Measurements from ENCODE around the gene TSPAN18.

The TSPAN18 gene

DNA sequence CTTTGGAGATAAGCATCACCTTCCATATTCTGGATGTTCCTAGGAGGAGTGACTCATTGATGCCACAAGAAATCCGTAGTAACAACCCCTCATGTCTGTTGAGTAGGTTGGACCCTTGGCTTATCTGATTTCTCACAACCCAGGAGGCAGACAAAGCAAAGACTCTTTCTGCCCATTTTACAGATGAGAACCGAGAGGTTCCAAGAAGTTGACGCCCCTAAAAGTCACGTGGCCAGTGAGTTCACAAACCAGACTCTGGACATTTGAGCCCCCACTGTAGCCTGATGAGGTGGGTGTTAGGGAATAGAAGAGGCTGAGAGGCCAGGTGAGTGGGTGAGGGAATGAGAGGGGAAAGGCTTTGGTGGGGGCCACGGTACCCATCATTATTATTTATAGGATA is 70.3 kb downstream of the TSPAN18 start:
- no peak for DNase-seq (ENCODE audit: low read depth)

DNA sequence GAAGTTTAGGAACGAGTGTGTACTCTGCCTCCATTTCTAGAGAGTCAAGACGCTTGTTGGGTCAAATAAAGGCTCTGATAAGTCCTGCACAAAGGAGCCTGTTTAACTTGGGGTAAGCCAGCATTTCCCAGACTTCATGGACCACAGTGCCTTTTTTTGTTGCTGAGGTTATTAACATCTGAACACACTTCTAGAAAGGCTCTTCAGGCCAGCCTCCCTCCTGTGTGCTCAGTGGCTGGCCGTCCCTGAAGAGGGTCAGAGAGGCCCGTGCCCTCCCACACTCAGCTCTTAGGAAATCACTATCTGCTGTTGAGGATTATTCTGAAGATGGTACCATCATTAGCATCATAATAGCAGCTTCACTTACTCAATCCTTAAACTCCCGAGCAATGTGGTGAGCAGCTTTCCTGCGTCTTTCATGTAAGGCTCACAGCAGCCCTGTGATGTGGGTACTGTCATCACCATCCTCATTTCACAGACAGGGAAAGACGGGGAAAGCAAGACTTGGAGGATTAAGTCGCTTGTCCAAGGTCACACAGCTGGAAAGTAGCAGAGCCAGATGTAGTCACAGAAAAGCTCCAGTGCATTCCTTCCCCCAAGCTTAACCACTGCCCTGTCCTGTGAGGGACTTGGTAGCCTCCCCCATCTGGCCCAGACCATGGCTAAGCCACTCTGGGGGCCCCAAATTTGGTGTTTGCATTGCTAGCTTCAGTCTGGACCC is 71.3 kb downstream of the TSPAN18 start:
- DNase-seq (ENCODE audit: low read depth): peak; percentile 79

DNA sequence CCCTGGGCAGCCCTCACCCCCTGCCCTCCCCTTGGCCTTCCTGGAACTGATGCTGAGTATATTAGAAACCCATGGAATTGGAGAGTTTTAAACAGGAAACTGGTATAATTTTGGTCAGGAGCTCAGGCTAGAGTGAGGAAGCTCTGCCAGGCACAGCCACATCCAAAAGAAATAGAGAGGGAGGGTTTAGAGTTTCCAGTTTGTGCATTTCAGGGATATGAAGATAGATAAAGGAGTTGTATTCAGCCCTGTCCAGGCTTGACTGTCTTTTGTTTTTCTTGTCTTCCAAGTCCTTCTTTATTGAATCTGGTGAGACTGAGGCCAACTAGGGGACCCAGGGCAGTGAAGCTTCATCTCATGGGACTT is 71.8 kb downstream of the TSPAN18 start:
- DNase-seq (ENCODE audit: low read depth): no peak

DNA sequence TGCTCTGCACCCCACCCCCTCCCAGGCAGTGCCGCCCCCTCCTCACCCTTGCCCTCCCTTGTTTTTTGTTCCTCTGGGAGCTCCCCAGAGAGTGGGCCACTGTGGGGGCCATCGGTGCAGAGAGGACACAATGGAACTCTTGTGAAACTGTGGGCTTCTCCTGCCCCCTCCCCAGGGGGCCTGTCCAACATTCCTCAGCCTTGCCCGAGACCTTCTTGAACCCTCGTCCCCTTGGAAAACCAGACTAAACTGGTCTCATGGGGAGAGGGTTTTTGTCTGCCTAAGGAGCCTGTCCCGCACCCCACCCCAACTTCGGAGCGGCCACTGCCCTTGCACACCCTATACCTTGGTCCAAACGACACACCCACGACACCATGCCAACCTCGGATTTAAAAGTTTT is 72.2 kb downstream of the TSPAN18 start:
- no peak for DNase-seq (ENCODE audit: low read depth)

DNA sequence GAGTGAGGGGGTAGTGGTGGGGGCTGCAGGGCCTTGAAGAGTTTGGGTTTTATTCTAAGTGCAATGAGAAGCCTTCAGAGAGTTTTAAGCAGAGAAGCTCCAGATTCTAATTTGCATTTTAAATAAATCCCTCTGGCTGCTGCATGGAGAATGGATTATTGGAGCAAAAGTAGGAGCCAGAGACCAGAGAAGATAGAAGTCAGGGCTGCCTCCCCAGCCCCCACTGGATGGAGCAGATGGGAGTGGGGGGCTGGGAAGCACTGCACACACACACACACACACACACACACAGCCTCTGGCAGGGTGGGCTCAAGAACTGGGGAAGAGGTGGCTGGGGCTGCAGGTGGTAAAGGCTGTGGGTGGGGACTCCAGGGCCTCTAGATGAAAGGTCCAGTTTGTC is 75.6 kb downstream of the TSPAN18 start:
- DNase-seq (ENCODE audit: low read depth): no peak

DNA sequence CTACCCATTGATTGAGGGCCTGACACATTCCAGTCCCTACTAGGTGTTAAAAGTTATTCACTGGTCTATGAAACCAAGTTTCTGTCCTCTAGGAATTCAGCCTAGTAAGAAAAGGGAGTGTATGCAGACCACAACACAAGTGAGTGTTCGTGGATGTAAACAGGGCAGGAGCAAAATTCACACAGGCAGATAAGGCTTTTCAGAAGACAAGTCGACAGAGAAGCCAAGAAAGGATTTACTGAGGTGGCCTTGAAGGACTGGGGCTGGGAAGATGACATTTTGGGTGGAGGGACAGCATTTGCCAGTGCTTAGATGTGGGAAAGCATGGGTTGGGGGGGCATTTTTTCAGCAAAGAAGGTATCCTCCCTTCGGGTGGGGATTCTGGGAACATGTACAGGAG is 76.2 kb downstream of the TSPAN18 start:
- no peak for DNase-seq (ENCODE audit: low read depth)

DNA sequence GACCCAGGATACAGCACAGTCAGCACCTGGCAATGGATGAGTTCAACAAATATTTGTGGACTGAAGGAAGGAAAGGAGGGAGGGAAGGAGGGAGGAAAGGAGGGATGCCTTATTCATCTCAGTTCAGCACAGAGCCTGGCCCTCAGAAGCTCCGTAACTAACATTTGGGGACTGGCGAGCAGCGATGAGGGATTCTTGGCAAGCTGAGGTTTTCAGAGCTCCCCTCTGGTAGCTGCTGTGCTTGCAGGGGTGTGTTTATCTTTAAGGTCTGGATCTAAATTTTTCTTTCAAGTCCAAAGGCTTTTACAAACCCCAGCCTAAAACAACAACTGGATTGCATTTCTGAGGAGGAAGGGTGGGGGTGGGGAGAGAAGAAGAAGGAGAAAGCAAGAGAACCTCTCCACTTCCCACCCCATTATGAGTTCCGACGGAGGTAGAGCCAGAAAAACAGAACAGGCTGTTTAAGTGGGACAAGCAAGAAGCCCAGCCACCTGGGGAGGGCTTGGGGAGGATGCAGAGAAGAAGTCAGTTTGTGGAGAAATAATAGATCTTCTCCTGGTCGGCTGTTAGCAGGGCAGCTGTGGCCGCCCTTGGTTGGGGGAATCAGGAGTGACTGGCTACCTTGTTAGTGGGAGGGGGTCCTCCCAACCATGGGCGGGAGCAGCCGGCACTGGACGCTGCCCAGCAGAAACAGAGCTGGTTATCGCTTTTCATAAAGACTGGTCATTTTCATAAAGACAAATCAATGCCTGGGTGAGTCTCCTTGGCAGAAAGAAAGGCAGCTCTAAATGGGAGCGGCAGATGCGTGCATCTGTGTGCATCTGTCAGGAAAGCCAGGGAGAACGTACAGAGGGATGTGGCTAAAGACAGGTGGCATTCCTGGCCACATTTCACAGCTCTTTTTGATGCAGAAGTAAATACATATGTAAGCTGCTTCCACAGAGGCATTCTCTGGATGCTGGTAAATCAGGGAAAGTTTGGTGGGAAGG is 78.0 kb downstream of the TSPAN18 start:
- DNase-seq (ENCODE audit: low read depth): no peak

DNA sequence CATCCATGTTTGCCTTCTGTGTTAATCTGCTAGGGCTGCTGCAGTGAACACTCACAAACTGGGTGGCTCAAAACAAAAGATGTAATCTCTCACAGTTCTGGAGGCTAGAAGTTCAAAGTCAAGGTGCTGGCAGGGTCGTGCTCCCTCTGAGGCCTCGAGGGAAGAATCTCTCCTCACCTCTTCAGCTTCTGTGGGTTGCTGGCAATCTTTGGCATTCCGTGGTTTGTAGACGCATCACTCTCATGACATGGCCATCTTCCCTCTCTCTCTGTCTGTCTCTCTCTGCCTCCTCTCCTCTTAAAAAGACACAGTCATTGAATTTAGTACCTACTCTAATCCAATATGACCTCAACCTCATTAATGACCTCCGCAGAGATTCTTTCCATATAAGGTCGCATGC is 78.8 kb downstream of the TSPAN18 start:
- DNase-seq (ENCODE audit: low read depth): no peak

DNA sequence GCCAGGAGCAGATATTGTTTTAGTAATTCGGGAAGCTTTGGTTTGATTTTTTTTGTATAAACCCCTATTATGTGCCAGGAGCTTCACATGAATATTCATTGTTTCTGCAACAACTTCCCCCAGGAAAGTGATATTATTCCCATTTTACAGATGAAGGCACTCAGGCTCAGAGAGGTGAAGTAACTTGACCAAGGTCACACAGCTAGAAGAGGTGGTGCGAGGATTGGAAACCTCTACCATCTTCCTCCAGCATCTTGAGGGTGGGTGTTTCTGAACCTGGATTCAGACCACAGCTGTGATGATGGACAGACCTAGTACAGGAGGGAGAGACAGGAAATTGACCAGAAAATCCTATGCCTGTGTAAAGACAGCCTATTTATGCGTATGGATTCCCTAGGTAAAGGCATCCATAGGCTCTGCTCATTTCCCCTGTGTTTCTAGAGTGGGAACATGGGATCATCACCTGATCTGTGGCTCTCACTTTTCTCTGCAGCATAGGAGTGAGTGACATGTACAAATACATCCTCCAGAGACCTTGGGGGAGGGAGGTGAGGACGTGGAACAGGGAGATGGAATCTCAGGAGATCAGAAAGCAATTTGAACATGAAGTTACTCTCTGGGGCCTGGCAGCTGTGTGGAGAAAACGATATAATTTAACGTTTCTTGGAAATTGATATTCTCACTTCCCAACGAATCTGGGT is 81.4 kb downstream of the TSPAN18 start:
- DNase-seq (ENCODE audit: low read depth): no peak

DNA sequence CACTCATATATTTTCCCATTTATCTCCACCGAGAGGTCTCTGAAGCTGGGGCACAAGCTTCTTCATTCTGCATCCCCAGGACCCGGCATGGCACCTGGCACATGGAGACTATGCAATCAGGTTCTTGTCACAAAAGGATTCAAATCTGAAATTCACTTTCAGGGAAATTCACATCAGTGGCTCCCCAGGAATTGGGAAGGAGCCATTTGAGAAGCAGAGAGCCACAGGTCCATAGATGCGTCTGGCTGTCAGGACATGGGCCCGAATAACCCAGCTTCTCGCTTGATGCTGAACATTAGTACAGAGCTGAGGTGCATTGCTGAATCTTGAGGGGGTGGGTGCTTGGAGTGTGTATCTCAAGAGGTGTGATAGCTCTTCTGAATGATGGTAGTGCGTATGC is 82.5 kb downstream of the TSPAN18 start:
- no peak for DNase-seq (ENCODE audit: low read depth)

DNA sequence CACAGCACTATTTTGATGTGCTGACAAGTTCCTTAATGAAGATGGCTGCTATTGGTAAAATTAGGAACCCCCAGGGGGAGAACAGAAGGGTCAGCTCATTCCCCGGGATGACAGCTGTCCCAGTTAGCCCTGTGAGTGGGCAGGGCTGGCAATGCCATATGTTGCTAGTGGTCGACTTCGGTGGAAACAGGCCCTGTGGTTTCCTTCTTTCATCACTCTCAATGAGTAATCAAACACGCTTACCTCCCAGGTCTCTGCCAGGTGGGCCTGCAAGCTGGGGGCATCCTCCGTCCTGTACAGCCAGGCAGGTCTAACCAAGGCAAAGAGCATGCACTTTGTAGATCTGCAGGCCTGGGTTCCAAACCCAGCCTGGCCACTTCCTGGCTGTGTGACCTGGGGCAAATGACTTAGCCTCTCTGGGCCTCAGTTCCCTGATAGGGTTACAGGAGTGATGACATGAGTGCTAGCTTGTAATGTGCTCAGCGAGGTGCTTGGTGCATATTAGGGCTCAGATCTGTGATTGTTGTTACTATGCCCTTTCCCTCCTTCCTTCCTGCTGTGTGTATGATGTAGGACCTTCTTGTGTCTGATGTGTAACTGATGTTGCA is 85.2 kb downstream of the TSPAN18 start:
- DNase-seq (ENCODE audit: low read depth): no peak

DNA sequence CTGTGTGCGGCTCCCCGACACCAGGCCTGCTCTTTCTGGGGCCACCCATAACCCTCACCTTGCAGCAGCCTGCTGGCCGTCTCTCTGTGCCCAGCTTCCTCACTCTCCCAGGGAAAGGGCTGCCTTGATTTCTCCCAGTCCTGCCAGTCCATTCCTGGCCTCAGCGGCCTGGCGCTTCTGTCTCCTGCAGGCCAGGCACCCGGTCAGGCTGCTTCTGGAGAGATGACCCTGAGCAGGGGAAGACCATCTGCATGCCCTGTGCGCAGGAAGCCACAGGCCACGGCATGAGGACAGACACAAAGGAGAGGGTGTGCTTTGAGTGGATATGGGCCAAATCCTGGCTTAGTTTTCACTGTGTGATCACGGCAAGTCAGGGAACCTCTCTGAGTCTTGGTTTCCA is 86.2 kb downstream of the TSPAN18 start:
- no peak for DNase-seq (ENCODE audit: low read depth)

DNA sequence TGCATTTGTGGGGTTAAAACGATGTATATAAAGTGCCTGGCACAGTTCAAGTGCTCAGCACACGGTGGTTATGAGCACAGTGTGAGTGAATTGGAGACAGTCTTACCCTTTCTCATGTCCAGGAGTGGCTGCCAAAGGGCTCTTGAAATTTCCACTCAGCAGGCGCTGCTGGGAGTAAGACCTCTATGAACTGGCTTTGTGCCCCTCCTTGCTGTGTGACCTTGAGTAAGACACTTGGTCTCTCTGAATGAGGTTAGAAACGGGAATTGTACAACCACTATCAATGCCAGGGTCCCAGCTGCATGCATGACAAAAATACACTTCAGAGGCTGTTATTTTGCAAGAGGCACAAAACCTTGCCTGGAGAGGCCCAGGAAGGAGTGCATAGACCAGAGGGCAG is 86.6 kb downstream of the TSPAN18 start:
- no peak for DNase-seq (ENCODE audit: low read depth)

DNA sequence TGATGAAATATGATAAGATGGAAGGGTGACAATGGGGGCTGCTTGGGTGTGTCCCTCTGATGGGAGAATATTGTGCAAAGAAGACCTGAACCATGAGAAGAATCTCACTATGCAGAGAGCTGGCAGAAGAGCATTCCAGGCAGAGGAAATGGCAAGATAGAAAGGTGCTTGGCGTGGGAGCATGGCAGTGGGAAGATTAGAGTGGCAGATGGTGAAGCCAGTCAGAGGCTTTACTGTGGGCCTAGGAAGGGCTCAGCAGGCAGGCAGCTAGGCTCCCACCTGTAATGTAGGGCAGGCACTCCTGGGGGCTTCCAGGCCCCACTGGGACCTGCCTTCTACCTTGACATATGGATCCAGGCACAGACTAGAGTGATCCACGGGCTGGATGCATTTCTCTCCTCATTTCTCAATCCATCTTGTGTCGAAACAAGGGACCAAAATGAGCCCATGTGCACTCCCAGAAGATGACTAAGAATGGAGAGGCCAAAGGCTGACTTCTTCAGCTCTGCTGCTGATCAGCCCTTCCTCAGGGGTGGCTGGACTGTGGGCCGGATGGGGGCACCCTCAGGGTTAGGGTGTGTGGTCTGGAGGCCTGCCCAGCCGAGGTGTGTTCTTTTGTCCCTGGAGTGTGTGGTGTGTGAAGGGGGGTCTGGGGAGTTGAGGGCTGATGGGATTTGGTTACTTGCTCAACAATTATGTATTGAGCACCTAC is 88.3 kb downstream of the TSPAN18 start:
- peak; percentile 76 for DNase-seq (ENCODE audit: low read depth)

DNA sequence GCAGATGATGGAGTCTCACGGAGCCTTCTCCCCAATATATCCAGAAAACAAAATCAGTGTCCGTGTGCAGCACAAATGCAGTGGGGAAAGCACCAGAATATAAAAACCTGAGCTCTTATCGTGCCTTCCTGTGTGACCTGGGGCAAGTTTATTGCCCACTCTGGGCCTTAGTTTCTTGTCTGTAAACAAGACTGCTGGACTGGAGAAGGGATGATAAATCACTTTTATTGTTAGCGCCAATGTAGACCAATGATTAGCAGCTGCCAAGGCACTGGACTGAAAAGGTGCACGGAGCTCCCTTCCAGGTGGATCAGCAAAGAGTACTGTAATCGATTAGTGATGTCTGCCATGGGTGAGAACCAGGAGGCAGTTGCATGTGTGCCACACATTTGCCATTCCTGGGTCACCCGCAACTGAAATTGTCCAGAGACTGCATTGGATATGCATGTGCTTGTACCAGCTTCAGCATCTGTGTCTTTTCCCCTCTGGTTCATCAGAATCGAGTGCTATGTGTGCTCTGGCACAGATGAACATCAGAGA is 89.2 kb downstream of the TSPAN18 start:
- DNase-seq (ENCODE audit: low read depth): no peak

DNA sequence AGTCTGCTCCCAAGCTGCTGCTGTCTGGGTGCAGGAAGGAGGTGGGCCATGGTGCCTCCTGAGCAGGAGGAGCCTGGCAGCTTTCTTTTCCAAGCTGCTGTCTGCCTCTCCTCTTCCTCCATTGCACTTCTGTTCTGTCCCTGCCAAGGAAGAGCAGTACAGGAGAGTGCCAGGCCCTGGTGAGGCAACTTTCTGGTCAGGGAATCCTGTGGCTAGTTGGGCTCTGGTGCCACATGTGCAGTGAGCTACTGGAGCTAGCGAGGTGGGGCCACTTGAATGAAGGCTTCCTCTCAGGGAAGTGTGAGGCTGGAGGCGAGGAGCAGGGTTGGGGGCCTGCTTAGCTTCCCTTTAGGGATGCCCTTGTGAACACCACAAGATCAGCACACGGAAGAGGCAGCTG is 90.0 kb downstream of the TSPAN18 start:
- peak; percentile 33 for DNase-seq (ENCODE audit: low read depth)

DNA sequence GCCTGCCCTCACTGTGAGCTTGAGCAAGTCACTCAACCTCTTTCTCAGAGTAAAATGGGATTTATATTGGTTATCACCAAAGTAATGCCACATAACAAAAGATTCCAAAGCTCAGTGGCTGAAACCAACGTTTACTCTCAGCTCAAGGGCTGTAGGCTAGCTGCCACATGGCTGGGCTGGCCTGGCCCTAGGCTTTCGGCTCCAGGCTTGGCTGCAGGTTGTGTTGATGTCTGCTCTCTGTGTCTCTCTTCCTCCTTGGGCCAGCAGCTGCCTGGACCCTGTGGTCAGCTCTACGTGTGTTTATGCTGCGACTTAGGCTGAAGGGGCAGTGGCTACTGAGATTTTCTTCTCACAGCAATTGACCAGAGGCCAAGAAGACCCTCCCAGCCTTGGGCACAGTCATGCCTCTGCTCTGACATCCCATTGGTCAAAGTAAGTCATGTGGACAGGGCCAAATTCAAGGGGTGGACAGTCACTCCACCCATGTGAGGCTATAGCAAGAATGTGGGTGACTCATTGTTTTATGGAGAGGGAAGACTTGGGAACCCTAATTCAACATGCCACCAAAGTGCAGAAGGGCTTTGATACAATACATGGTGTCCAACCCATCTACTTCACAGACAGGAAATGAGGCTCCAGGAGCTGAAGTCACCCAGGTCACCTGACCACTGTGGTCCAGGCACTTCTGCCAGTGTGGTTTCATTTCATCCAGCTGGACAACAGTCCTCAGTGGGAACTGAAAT is 90.6 kb downstream of the TSPAN18 start:
- DNase-seq (ENCODE audit: low read depth): no peak

DNA sequence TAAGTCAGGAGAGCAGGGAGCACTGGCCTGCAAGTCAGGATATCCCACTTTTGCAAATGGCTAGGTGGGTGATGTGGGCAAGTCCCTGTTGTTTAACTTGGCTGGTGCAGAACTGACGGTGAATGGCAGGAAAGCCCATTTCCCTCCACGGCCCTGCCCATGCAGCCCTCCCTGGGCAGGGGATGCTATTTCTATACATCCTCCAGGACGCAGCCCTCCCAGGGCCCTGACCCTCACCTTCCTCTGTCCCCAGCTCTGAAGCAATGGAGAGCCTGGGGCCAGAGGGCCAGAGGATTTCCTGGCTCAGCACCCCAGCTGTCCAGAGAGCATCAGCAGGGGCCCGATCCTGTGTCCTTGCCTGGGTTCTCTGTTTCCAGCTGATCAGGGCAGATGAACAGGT is 91.3 kb downstream of the TSPAN18 start:
- DNase-seq (ENCODE audit: low read depth): no peak

DNA sequence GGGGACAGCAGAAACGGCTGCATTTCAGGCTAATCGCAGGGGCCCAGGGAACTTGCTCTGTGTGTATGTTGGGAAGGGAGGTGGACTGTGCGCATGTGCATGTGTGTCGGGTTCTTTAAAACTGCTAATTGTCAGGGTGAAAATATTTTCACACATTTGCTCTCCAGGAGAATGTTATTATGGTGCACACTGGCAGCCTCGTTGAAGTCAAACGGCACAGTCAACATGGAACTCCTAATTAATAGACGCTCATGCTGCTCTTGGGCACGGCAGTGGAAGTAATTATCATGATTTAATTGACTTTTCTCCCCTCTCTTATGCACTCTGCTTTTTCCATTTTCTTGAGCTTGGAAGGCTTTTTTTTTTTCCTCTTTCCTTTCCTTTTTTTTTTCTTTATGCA is 92.6 kb downstream of the TSPAN18 start:
- no peak for DNase-seq (ENCODE audit: low read depth)

DNA sequence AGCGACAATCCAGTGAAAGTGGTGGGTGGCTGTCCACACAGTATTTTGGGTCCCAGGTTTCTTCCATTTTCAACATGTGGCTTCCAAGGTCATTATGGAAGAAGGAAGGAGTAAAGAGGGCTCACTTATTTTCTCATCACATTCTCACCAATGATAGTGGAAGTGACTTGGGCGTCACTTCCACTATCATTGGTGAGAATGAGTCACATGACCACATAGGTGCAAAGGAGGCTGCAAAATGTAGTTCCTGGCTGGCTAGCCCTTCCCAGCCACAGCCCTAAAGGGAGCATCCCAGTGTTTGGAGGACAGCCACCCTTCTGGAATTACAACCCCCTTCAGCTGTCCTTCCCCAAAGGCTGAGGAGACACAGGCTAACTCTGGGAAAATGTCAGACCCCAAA is 95.6 kb downstream of the TSPAN18 start:
- no peak for DNase-seq (ENCODE audit: low read depth)

DNA sequence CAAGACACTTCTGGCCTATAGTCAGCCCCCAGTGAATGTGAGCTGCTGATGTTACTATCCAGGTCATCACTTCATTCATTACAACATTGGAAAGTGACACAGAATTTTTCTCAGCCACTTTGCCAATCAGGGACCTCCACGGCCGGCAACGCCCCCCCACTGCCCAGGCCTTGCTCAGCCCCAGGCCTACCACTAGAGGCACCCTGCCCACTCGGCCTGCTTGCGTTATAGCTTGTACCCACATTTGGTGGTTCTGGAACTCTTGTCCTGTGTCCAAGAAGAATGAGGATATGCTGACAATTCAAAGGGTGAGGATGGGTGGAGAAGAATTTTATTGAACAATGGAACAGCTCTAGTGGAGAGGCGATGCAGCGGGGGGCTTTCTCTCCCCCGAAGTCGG is 96.2 kb downstream of the TSPAN18 start:
- no peak for DNase-seq (ENCODE audit: low read depth)
